Testis (tissue), 3 donors: ENCODE results near the gene RBM15. TPM values are rescaled to one million over a fixed set of nuclear protein-coding genes. Genes with fewer than 3 reads are reported as not detected.
A peak's percentile ranks its signal among the peaks of the same experiment; 100 is the strongest.

Experiments
- DNase-seq: peaks from one replicate; pipeline ENCODE4 v3.0.0-alpha.2; 2019
- H3K27ac ChIP-seq, 2 donors: fragments of 200-600 bp; sonication (generic); one replicate each; pipeline ENCODE4 v1.5.1; 2019
- H3K27me3 ChIP-seq: fragments of 200-600 bp; sonication (generic); one replicate; pipeline ENCODE4 v1.5.1; 2019
- H3K36me3 ChIP-seq: fragments of 200-600 bp; sonication (generic); one replicate; pipeline ENCODE4 v1.5.1; 2017; ENCODE audit warnings: low read depth; ENCODE audit errors: missing control alignments
- H3K4me1 ChIP-seq: fragments of 200-600 bp; sonication (generic); one replicate; pipeline ENCODE4 v1.5.1; 2019
- H3K4me3 ChIP-seq, 2 donors: fragments of 200-600 bp; sonication (generic); one replicate each; pipeline ENCODE4 v1.5.1; 2017 to 2019
- H3K9me3 ChIP-seq: fragments of 200-600 bp; sonication (generic); one replicate; pipeline ENCODE4 v1.5.1; 2017
- POLR2A ChIP-seq: fragments of 450-650 bp; IDR thresholded peaks from one replicate; pipeline ENCODE4 v1.6.1; 2017; ENCODE audit warnings: antibody characterized with exemption, mild to moderate bottlenecking, moderate library complexity
- WGBS, 2 donors: methylation state at CpG; one replicate each; pipeline ENCODE4 v1.1.5; 2018; 5-methylcytosine and 5-hydroxymethylcytosine counted together
- intact Hi-C: fragments of 100-400 bp; cut with DNase I; formaldehyde crosslinking; loops from one replicate; pipeline ENCODE4 v1.15.1; 2023; ENCODE audit warnings: low total_unique reads
- polyA plus RNA-seq: library from polyadenylated mRNA; stranded (reverse); fragments of 350-450 nt; fragmentation: Illumina TruSeq; extraction: RNeasy Lipid Tissue Mini Kit (QIAGEN cat#74804); gene quantifications from one replicate; pipeline ENCODE4 v1.2.3, GENCODE V29; 2014; ENCODE audit warnings: low read depth, low replicate concordance; ENCODE audit not compliant: insufficient read depth
- total RNA-seq, 2 donors: library from RNA; depleted of rRNA; stranded (reverse); fragments of >200 nt; gene quantifications; one replicate each; pipeline ENCODE4 v1.2.3, GENCODE V29; 2016
- TF ChIP-seq, protein P1 (sequence below), 3 experiments: fragments of 450-650 bp in 2 of 3; fragments of 200-600 bp in 1 of 3; sonication (generic) in 1 of 3; IDR thresholded peaks; one replicate each; pipeline ENCODE4 v1.5.1; 2016 to 2019; ENCODE audit warnings: antibody characterized with exemption in 3 of 3, mild to moderate bottlenecking in 2 of 3, moderate library complexity in 1 of 3

RBM15 gene
- total and polyA plus RNA-seq, 3 donors from 2014 or later: 22.2 to 80.2 (median 72.8) TPM

DNA sequence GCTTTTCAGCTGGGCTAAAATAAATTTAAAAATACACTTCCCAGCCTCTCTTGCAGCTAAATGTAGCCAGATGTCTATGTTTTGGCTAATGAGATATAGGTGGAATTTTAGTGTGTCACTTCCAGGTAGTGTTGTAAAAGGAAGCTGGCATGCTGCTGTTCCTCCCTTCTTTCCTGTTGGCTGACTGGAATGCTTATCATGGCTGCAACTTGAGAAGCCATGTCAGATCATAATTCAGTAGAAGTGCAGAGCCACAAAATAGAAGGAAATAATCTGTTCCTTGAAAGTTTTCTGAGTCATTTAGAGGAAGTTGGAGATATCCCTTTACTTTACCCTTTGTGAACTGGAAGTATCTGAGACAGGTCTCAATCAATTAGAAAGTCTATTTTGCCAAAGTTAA, 10.9 kb upstream of the RBM15 start:
- H3K9me3 ChIP-seq: no peaks in the 10 kb centered on the region
- intact Hi-C loops: no loop called here
- TF ChIP-seq, protein P1, sequence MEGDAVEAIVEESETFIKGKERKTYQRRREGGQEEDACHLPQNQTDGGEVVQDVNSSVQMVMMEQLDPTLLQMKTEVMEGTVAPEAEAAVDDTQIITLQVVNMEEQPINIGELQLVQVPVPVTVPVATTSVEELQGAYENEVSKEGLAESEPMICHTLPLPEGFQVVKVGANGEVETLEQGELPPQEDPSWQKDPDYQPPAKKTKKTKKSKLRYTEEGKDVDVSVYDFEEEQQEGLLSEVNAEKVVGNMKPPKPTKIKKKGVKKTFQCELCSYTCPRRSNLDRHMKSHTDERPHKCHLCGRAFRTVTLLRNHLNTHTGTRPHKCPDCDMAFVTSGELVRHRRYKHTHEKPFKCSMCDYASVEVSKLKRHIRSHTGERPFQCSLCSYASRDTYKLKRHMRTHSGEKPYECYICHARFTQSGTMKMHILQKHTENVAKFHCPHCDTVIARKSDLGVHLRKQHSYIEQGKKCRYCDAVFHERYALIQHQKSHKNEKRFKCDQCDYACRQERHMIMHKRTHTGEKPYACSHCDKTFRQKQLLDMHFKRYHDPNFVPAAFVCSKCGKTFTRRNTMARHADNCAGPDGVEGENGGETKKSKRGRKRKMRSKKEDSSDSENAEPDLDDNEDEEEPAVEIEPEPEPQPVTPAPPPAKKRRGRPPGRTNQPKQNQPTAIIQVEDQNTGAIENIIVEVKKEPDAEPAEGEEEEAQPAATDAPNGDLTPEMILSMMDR (IDR thresholded peaks at IDR 0.05): no peak
- no peak for TF ChIP-seq POLR2A
- H3K27me3 ChIP-seq: no peaks in the 10 kb centered on the region
- H3K36me3 ChIP-seq: no peaks in the 10 kb centered on the region
- no peak overlapping the region for H3K4me3 ChIP-seq
- H3K4me1 ChIP-seq: no peaks in the 10 kb centered on the region
- no peak overlapping the region for H3K27ac ChIP-seq
- DNase-seq: no peak

DNA sequence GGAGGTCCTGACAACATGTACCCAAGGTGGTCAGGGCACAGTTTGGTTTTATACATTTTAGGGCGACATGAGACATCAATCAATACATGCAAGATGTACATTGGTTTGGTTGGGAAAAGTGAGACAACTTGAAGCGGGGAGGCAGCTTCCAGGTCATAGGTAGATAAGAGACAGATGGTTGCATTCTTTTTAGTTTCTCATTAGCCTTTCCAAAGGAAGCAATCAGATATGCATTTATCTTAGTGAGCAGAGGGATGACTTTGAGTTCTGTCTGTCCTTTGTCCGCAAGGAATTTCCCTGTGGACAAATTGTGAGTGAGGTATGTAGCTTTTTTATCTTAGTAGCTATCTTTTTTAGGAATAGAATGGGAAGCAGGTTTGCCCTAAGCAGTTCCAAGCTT, 10.5 kb upstream of the RBM15 start:
- intact Hi-C loops: no loop called here

DNA sequence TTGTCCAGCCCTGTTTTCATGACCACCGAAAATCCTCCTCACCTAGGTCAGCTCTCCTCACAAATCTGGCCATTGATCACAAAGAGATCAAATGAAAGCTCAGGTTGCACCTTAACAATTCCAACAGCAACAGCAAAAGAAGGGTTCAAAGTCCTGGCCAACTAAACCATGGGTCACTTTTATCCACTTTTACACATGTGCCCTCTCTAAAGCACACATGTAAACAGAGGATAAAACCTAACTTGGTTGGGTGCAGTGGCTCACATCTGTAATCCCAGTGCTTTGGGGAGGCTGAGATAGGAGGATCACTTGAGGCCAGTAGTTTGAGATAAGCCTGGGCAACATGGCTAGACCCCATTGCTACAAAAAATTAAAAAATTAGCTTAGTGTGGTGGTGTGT, 3.9 kb upstream of the RBM15 start:
- intact Hi-C loops: no loop called here
- DNase-seq: no peak
- Histone ChIP-seq H3K27ac (no peak overlapping the region), H3K9me3 (no peaks in the 10 kb centered on the region), H3K4me3 (no peak overlapping the region), H3K4me1 (peaks cover 10% of the 10 kb centered on the region), H3K36me3 (no peaks in the 10 kb centered on the region), H3K27me3 (no peaks in the 10 kb centered on the region)
- 68 to 100% methylated on average over 1 of the region's 1 CpG for WGBS, 2 donors
- TF ChIP-seq, protein P1 (IDR thresholded peaks at IDR 0.05): no peak
- TF ChIP-seq POLR2A: no peak

More for the DNA sequence above, 10.5 kb upstream of the RBM15 start:
- no peak overlapping the region for H3K27ac ChIP-seq
- H3K4me3 ChIP-seq: no peak overlapping the region
- DNase-seq: no peak
- no peaks in the 10 kb centered on the region for H3K9me3 ChIP-seq
- no peaks in the 10 kb centered on the region for H3K27me3 ChIP-seq
- H3K36me3 ChIP-seq: no peaks in the 10 kb centered on the region
- no peaks in the 10 kb centered on the region for H3K4me1 ChIP-seq
- TF ChIP-seq, protein P1 (IDR thresholded peaks at IDR 0.05): no peak
- TF ChIP-seq POLR2A: no peak
- WGBS, 2 donors: 90 to 93% methylated on average over 3 of the region's 3 CpGs

DNA sequence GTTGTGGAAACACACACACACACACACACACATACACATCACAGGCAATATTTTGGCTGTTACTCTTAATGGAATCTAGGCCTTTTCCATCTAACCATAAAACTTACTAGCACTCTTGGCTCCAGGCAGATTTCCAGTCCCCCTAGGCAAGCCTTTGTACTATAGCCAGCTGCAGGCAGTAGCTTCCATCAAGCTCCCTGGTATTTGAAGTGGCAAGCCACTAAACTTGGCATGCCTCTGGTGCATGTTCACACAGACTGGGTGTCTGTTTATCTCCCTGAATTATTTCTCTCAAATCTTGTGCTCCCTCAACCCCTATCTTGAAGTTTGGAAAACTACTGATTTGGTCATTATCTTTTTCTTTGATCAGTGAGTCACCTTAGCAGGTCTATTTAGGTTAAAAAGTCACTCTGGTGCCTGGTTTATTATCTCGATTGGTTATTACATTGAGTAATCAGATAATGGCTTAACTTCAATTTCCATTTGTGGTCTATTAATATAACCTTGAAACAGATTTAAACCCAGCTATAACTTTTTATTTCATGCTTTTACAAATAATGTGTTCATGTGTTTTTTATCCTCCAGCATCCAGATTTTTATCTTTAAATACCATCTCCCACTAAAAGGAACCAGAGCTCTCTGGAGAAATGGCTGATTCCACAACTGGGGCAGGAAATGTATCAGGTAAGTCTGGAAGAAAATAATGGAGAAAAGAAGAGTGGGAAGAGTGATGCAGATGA, 2.7 kb upstream of the RBM15 start:
- Histone ChIP-seq H3K27me3 (no peaks in the 10 kb centered on the region), H3K4me3 (no peak overlapping the region), H3K9me3 (no peaks in the 10 kb centered on the region), H3K4me1 (peaks cover 22% of the 10 kb centered on the region), H3K27ac (no peak overlapping the region), H3K36me3 (no peaks in the 10 kb centered on the region)
- TF ChIP-seq, protein P1 (IDR thresholded peaks at IDR 0.05): no peak
- TF ChIP-seq POLR2A: no peak
- intact Hi-C loops: no loop called here
- WGBS, 2 donors: 62 to 73% methylated on average over 1 of the region's 1 CpG
- no peak for DNase-seq

DNA sequence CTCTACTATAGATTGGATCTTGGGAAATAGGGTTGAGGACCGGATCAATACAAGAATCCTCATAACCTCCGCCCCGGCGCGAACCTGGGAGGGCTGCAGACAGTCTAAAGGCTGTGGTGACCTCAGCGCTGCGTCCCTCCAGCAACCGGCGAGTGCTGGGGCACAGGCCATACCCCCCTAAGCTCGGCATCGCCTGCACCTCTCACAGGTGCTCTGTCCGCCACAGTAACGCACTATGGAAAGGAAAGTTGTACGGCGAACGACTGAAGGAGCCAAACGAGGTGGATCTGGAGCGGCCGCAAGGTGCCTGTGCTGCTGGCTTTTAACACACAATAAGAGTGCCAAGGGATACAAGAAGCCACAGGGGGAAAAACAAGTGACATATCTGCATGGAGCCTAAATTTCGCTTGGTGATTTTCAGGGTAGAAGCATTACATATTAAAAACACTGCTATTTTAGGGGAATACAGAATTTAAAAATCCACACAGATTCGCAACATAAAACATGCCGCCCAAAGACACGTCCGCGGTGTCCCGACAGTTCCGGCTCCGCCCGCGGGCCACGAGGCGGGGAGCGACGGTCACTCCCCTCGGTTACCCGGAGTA, 1.4 kb upstream of the RBM15 start:
- no peak for TF ChIP-seq POLR2A
- TF ChIP-seq, protein P1 (IDR thresholded peaks at IDR 0.05): no peak
- intact Hi-C loops: no loop called here
- Histone ChIP-seq H3K4me3 (peak overlapping the region; percentile 80 to 96), H3K36me3 (no peaks in the 10 kb centered on the region), H3K9me3 (no peaks in the 10 kb centered on the region), H3K4me1 (peaks cover 34% of the 10 kb centered on the region), H3K27me3 (no peaks in the 10 kb centered on the region), H3K27ac (peak overlapping the region; percentile 98 to 99)
- DNase-seq: peak; percentile 61
- WGBS, 2 donors: 1 to 3% methylated on average over 36 of the region's 36 CpGs
